GM20431 (cell line): ENCODE data around the gene SCN9A.

Experiments
- in situ Hi-C: fragments of 300-500 bp; cut with MseI, MboI; formaldehyde crosslinking; loops from one replicate; pipeline ENCODE4 v1.15.0; 2020; ENCODE audit warnings: low sequenced_read_pairs; ENCODE audit not compliant: unreplicated experiment

Gene SCN9A

DNA sequence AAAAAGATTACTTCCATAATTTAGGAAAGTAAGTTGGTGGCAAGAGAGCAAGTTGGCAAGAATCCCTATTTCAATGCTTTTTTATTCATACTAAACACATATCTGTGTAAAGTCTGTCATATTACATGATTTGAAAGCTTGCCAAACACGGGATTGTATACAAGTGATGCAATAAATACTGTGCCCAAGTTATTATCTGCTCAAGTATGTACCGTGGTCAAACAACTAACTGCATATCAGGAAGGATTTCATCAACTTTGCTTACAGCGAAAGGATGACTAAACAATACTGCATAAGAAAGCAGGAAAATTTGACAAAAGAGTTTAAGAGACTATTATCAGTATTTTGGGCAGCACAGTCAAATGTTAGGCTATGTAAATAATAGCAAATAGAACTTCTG lies 178.3 kb downstream of the SCN9A start:
- in situ Hi-C loops: no loop called here

GRCh38 chr2:166193407-166193806 lies 182.3 kb downstream of the SCN9A start:
- in situ Hi-C loops: no loop called here

GRCh38 chr2:166188084-166188483 lies 187.7 kb downstream of the SCN9A start:
- in situ Hi-C loops: no loop called here

GRCh38 chr2:166184789-166185188 lies 191.0 kb downstream of the SCN9A start:
- in situ Hi-C loops: no loop called here

DNA sequence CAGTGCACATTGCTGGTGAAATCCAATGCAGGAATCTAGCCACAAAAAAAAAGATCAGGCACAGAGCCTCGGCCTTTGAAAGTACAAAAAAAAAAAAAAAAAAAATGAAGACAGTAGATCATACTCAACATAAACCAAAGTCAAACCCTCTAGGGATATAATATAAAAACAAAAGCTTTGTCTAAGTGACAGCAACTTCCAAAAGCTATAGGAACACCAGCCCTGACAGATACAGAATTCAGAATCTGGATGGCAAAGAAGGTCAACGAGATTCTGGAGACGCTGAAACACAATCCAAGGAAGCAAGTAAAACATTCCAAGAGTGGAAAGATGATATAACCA lies 194.0 kb downstream of the SCN9A start:
- in situ Hi-C loops: no loop called here

DNA sequence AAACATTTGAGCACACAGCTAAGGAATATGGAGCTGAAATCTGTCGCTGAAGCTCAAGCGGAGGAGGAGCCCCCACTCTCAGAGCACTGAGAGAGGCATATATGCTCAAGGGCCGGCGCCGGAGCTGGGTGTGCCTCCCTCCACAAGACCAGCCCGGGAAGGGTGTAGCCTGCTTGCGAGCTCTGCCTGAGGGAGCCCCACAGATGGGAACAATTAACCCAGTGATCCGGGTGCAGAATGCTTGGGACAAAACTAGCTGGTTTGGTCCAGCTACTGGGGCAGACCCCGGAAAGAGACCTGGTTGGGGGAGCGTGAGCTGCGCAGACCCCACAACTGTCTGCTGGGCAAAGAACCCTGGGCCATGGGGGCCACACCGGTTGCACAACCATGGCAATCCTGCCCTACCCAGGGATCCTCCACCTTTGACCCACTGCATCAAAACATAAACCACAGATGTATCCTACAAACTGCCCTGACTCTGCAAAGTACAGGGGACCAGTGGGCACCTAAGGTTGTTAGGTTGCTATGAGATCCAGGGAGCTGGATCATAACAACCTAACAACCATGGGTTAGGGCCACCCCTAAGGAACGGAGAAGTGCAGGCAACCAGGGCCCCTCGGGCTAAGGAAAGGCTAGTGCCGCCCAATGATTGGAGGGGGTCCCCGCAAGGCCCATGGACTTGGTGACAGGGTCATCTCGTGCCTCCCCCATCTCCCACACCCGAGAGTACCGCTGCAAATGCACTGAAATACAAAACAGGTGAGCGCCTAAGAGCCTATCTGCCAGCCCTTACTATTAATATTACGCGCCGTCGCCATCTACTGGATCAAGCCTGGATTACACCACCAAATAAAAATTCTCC lies 194.6 kb downstream of the SCN9A start:
- in situ Hi-C loops: no loop called here

GRCh38 chr2:166179201-166179600 lies 196.5 kb downstream of the SCN9A start:
- in situ Hi-C loops: no loop called here

- in situ Hi-C loops: no loop called here
Observed at GRCh38 chr2:166173263-166173662, 202.5 kb downstream of the SCN9A start.

- in situ Hi-C loops: no loop called here
Observed at GRCh38 chr2:166171216-166171615, 204.5 kb downstream of the SCN9A start.

GRCh38 chr2:166170356-166170755 lies 205.4 kb downstream of the SCN9A start:
- in situ Hi-C loops: no loop called here

DNA sequence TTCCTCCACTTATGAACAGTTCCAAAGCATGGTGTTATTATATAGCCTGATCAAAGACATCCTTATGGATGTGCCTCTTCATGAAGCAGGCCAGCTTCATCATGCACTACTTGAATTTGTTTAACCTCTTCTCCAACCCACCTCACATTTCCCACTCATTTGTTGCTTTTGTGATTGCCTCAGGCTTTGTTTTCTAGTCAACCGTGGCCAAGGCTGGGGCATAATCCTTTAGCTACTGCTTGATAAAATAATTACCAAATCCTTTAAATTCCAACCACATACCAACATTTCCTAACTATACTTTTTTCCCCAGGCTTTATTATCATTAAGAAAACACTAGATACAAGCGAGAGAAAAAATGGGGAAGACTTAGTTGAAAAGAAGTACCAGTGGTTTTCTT lies 208.3 kb downstream of the SCN9A start:
- in situ Hi-C loops: no loop called here

- in situ Hi-C loops: no loop called here
Observed at GRCh38 chr2:166163775-166164174, 212.0 kb downstream of the SCN9A start.

- in situ Hi-C loops: no loop called here
Observed at GRCh38 chr2:166158546-166158945, 217.2 kb downstream of the SCN9A start.

- in situ Hi-C loops: no loop called here
Observed at GRCh38 chr2:166157578-166157977, 218.2 kb downstream of the SCN9A start.

DNA sequence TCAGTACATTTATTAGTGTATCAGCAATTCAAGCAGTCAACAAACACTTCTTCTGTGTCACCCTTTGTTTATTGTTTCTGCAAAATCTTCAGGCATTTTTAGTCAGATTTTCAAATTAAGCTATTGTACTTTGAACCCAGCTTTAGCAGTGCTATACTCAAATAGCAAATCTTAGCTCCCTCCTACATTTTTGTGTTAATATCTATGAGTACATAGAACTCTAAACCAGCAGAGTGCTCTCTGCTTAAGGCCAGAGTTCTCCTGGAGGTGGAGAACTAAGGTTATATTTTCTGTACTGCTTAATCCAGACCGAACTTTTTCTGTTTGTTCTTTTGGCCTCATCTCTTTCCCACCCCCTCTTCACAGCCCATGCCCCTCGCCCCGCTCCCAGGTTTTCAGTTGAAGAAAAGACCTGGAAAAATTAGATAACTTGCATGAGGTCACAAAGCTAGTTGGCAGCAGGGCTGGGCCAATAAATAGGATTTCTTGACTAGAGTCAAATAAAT lies 218.7 kb downstream of the SCN9A start:
- in situ Hi-C loops: no loop called here

- in situ Hi-C loops: no loop called here
Observed at GRCh38 chr2:166155589-166155988, 220.2 kb downstream of the SCN9A start.

- in situ Hi-C loops: no loop called here
Observed at GRCh38 chr2:166154685-166155338, 220.9 kb downstream of the SCN9A start.

- in situ Hi-C loops: no loop called here
Observed at GRCh38 chr2:166152064-166152463, 223.7 kb downstream of the SCN9A start.

GRCh38 chr2:166148500-166149400 lies 227.0 kb downstream of the SCN9A start:
- in situ Hi-C loops: no loop called here

GRCh38 chr2:166147883-166148282 lies 227.9 kb downstream of the SCN9A start:
- in situ Hi-C loops: no loop called here
